ENCODE data around the gene TTC33.

TTC33 gene

GRCh38 chr5:40672425-40672824, 83.3 kb downstream of the TTC33 start:
- TF ChIP-seq, protein P1, sequence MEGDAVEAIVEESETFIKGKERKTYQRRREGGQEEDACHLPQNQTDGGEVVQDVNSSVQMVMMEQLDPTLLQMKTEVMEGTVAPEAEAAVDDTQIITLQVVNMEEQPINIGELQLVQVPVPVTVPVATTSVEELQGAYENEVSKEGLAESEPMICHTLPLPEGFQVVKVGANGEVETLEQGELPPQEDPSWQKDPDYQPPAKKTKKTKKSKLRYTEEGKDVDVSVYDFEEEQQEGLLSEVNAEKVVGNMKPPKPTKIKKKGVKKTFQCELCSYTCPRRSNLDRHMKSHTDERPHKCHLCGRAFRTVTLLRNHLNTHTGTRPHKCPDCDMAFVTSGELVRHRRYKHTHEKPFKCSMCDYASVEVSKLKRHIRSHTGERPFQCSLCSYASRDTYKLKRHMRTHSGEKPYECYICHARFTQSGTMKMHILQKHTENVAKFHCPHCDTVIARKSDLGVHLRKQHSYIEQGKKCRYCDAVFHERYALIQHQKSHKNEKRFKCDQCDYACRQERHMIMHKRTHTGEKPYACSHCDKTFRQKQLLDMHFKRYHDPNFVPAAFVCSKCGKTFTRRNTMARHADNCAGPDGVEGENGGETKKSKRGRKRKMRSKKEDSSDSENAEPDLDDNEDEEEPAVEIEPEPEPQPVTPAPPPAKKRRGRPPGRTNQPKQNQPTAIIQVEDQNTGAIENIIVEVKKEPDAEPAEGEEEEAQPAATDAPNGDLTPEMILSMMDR (IDR thresholded peaks at IDR 0.05; ENCODE audit: borderline replicate concordance, insufficient read depth, low read depth, low read length) = no peak
- no peak overlapping the region for H3K4me3 ChIP-seq (ENCODE audit: low read depth, low read length)

- H3K4me3 ChIP-seq (ENCODE audit: low read depth, low read length) = no peak overlapping the region
- TF ChIP-seq, protein P1 (IDR thresholded peaks at IDR 0.05; ENCODE audit: borderline replicate concordance, insufficient read depth, low read depth, low read length) = no peak
Observed at GRCh38 chr5:40669606-40670390, 86.0 kb downstream of the TTC33 start.

DNA sequence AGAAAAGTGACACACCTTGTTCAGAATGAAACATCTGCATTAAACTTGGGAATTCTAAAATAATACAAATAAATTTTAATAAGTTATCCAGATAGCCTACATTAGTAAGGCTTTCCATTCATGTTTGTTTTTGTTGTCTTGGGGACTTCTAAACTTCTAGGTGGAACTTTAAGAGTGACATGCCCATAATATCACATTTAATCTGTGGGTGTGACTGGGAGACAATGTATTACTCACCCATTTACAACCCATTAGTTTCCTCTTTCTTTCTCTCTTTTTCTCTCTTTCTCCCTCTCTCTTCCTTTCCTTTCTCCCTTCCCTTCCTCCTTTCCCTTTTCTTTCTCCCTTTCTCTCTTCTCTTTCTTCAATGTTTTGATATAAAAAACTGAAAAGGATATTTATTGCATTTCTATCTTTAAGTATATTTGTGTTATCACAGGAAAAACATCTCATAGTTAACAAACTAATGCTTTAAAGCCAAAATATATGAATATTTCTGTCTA, 88.5 kb downstream of the TTC33 start:
- TF ChIP-seq, protein P1 (IDR thresholded peaks at IDR 0.05; ENCODE audit: borderline replicate concordance, insufficient read depth, low read depth, low read length) = no peak
- H3K4me3 ChIP-seq (ENCODE audit: low read depth, low read length) = no peak overlapping the region

DNA sequence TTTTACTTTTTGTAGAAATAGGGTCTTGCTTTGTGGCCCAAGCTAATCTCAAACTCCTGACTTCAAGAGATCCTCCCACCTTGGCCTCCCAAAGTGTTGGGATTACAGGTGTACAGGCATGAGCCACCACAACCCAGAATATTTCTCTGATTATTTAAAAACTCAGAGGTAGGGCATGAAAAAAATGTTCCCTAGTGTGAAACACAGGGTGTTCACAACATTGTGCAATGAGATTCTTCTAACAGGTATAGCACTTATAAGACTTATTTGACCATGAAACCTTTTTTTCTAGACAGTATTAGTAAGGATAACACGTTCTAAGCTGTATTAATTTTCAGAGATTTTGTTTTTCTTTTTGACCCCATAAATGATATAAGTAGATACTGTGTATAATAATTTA, 89.1 kb downstream of the TTC33 start:
- H3K4me3 ChIP-seq (ENCODE audit: low read depth, low read length) = no peak overlapping the region
- TF ChIP-seq, protein P1 (IDR thresholded peaks at IDR 0.05; ENCODE audit: borderline replicate concordance, insufficient read depth, low read depth, low read length) = no peak

GRCh38 chr5:40665635-40666298, 90.0 kb downstream of the TTC33 start:
- H3K4me3 ChIP-seq (ENCODE audit: low read depth, low read length) = no peak overlapping the region
- TF ChIP-seq, protein P1 (IDR thresholded peaks at IDR 0.05; ENCODE audit: borderline replicate concordance, insufficient read depth, low read depth, low read length) = no peak

DNA sequence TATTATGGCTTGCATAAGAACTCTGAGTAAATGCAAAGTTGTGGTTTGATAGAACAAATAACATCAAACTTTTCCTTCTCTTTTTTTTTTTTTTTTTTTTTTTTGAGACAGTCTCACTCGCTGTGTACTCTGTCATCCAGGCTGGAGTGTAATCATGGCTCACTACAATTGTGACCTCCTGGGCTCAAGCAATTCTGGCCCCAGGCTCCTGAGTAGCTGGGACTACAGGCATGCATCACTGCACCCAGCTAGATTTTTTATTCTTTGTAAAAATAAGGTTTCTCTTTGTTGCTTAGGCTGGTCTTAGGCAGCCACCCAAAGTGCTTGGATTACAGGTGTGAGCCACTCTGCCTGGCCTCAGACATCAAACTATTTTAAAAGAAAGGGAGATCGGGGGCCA, 95.0 kb downstream of the TTC33 start:
- TF ChIP-seq, protein P1 (IDR thresholded peaks at IDR 0.05; ENCODE audit: borderline replicate concordance, insufficient read depth, low read depth, low read length) = no peak
- H3K4me3 ChIP-seq (ENCODE audit: low read depth, low read length) = no peak overlapping the region
